Measurements from ENCODE around the gene NUS1.
"Not testable (repeated sequence)": the region's sequence is repeated elsewhere in the genome, so short reads cannot be mapped to it uniquely, and the experiment has no call there.

The NUS1 gene

DNA sequence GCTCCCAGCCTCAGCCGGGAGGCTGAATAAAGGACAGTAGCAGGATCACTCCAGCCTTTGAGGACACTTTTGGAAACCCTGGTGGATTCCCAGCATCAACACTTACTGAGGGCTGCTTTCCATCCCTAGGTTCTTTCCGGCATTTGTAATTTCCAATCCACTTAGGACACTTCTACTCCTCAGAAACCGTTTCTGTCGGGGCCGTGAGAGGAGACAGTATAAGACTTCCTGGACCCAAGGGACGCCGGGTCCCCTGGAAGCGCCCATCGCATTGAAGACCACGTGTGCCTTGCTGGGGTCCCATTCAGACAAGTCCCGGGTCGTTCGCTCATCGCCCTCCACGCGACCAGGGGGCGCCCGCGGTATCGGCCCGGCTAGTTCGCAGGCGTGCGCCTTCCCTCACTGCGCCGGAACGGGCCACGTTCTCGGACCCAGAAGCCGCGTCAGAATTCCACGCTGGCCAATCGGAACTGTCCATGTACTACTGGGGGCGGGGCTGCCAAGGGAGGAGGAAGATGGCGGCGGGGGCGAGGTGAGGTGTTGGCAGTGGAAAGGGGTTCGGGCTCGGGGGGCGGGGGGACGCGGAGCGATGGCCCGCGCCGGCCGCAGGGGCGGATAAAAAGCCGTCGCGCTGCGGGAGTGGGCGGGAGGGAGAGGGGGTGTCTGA lies at the start of gene NUS1:
TSS of gene NUS1 (plus strand) at position 479 of the 667 bp plus-strand sequence. CDS start 202 bp downstream, outside the sequence.
- DNase-seq: peak; percentile 97

DNA sequence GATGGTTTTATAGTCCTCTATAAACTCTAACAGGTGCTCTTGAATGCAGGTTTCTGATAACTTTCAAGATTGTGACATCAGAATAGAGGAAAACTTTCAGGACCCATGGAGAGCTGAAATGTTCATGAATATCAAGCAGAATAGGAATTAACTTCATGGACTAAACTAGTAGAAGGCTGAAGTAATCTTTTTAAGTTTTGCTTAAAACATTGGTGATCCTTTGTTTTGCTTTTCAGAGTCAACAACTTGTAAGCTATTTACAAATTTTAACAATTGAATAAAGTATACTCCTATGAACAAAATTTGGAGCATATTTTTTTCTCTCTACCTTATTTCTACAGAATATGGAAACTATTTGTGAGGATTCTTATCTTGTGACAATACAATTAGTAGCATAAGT lies 47.7 kb upstream of the NUS1 start:
- no peak for DNase-seq

- no peak for DNase-seq
Measured at GRCh38 chr6:117629119-117629660, 46.1 kb upstream of the NUS1 start.

GRCh38 chr6:117637770-117638169 lies 37.5 kb upstream of the NUS1 start:
- DNase-seq: no peak

GRCh38 chr6:117642976-117643375 lies 32.3 kb upstream of the NUS1 start:
- no peak for DNase-seq

DNA sequence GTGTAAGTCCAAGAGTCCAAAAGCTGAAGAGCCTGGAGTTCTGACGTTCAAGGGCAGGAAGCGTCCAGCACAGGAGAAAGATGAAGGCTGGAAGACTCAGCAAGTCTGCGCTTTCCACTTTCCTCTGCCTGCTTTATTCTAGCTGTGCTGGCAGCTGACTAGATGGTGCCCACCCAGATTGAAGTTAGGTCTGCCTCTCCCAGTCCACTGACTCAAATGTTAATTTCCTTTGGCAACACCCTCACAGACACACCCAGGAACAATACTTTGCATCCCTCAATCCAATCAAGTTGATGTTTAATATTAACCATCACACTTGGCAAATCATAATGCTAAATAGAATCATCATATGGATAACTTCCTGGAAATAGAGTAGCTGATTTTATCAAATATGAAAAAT lies 23.3 kb upstream of the NUS1 start:
- DNase-seq: not testable (repeated sequence)

- DNase-seq: no peak
Measured at GRCh38 chr6:117653949-117654348, 21.3 kb upstream of the NUS1 start.

DNA sequence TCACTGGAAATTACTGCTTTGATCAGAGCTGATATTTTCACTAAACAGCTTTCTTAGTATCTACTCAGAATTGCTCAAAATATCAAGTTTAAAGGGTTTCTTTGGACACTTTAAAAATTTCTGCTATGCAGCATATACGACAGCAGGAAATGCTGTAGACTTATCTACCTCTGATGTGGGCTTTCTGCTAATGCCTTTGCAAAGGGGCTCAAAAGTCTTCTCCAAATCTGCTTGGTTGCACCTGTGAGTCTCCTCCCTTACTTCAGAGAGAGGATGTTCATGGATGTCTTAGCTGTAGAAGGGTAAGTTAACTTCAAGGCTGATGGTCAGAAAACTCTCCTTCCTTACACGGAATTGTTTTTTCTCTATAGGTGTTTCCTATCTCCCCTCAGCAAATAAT lies 19.9 kb upstream of the NUS1 start:
- DNase-seq: no peak

- DNase-seq: no peak
Measured at GRCh38 chr6:117666881-117667280, 8.4 kb upstream of the NUS1 start.

DNA sequence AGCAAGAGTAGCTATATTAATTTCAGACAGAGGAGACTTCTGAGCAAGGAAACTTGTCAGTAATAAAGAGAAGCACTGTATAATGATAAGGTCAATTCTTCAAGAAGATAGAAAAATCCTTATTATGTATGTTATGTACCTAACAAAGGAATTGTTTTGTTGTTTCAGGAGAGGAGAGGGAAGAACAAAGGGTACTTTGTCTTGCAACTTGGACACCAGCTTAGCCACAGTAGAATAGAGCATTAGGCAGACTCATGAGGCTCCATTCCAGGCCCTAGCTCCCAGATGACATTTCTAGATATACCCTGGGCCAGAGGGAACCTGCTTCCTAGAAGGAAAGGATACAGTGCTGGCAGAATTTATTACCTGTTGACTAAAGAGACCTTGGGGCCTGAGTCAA lies 6.5 kb upstream of the NUS1 start:
- no peak for DNase-seq

DNA sequence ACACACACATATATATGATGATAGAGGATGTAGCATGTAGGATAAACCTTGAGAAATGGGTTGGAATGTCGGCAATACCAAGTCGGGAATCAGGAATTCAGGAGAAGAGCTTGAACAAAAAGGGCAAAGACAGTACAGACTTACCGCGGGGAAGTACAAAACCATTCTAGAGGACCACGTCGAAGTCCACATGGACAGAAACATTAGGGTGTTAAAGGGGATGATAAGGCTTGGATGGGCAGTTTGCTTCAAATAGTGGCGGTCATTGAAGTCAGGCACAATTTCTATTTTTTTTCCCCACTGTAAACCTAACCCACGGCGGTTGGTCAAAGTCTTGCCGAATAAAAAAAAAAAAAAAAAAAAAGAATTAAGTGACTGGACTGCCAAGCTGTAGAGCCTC lies 766 bp upstream of the NUS1 start:
- DNase-seq: no peak

GRCh38 chr6:117675658-117676301 lies 511 bp downstream of the NUS1 start:
- not testable (repeated sequence) for DNase-seq

GRCh38 chr6:117676577-117677218 lies 1.4 kb downstream of the NUS1 start:
- DNase-seq: no peak

DNA sequence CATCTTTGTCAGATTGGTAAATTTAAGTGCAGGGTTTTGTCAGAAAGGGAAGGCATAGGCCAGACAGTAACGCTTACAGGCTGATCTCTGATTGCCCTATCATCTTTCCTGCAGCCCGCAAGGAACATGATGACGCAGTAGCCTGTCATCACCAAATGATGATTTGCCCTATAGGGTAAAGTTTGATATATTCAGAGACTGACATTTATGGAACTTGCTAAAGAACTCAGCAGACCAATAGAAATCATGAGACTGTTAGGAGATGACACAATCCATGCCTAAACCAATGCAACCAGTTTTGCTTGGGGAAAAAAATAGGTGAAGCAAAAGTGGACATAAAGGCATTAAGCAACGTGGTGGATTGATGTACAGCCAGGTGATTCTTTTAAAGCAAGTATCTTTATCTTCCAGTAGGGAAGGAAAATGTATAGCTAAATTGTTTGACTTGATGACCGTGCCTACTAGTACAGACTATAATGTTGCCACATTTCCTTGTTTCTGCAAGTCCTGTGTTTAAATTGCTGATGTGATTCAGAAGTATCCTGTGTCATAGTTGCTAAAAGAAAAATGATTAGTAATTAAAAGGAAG lies 2.4 kb downstream of the NUS1 start:
- peak; percentile 48 for DNase-seq

- no peak for DNase-seq
Measured at GRCh38 chr6:117681162-117681741, 6.0 kb downstream of the NUS1 start.

DNA sequence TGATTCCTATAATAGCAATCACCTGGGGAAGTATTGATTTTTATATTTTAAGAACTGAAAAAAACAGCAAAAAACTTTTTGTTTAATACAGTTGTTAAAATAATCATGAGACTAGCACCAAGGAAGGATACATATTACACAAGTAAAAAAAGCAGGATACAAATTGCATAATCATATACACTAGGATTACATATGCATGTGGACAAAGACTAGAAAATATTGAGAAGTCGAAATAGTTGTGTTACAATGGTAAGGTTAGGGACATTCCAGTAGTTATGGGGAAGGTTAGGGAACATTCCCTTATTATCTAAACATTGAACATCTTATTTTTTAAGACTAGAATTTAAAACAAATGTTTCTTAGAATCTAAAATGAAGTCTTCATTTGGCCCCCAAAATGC lies 9.5 kb downstream of the NUS1 start:
- DNase-seq: no peak

GRCh38 chr6:117685359-117685758 lies 10.1 kb downstream of the NUS1 start:
- DNase-seq: no peak

DNA sequence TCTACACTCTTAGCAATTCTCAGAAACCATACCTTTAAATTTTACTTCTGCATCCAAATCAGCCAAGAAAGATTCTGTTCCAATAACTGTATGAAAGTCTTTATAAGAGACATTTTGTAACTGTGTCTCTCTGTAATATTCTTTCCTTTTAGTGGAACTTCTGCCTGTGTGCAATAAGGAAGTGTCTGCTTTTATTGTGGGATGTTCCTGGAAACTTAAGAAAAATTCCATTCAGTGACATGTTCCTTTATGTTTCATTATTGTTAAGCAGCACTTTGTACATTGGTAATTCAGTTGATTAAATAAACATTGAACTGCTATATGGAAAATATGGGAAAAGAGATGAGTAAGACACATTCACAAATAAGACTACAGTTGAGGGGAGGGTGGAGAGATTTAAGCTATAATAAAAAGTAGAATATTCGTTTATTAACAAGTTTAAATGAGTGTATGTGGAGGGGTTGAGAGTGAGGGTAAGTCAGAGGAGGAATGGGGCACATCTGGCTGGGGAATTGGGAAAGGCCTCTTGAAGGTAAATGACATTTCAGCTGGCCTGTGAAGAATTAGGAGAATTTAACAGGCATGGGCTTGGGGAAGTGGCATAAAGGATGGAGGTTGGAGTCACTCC lies 11.9 kb downstream of the NUS1 start:
- DNase-seq: no peak

DNA sequence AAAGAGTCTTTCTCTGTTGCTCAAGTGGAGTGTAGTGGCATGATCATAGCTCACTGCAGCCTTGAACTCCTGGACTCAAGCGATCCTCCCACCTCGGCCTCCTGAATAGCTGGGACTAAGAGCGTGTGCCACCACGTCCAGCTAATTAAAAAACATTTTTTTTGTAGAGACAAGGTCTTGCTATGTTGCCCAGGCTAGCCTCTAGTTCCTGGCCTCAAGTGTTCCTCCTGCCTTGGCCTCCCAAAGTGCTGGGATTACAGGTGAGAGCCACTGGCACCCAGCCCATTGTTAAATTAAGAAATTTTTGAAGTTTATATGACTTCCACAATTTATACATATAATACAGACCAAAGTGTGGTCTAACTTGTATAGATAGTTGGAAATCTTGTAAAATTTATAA lies 14.3 kb downstream of the NUS1 start:
- DNase-seq: not testable (repeated sequence)

- no peak for DNase-seq
Measured at GRCh38 chr6:117706504-117706903, 31.2 kb downstream of the NUS1 start.

GRCh38 chr6:117706936-117707509 lies 31.8 kb downstream of the NUS1 start:
- not testable (repeated sequence) for DNase-seq

- no peak for DNase-seq
Measured at GRCh38 chr6:117711369-117711768, 36.1 kb downstream of the NUS1 start.

Data from HCEC 1CT (cell line).